Liver (tissue), 9 donors: ENCODE data around the gene SLC66A1. TPM values are rescaled to one million over a fixed set of nuclear protein-coding genes. Genes with fewer than 3 reads are reported as not detected.

Experiments used
- DNase-seq: peaks from one replicate; pipeline ENCODE4 v3.0.0-alpha.2; 2017; ENCODE audit warnings: low spot score
- H3K27ac ChIP-seq, 2 donors: one replicate each; pipeline ENCODE4 v1.7.0; 2013; ENCODE audit warnings: inconsistent platforms in 2 of 2, low read length in 2 of 2, control low read depth in 1 of 2, low read depth in 1 of 2, mild to moderate bottlenecking in 1 of 2
- H3K27me3 ChIP-seq, 4 donors: one replicate each; pipeline versions ENCODE4 v1.6.1 to v1.7.0; 2013; ENCODE audit warnings: low read length in 3 of 4, inconsistent platforms in 1 of 4, mild to moderate bottlenecking in 1 of 4, moderate library complexity in 1 of 4; ENCODE audit not compliant: control insufficient read depth in 4 of 4, insufficient read depth in 4 of 4
- H3K36me3 ChIP-seq, 4 donors: one replicate each; pipeline versions ENCODE4 v1.6.1 to v1.7.0; 2013; ENCODE audit warnings: low read length in 3 of 4, mild to moderate bottlenecking in 3 of 4, low read depth in 1 of 4, moderate library complexity in 1 of 4; ENCODE audit not compliant: control insufficient read depth in 4 of 4, insufficient read depth in 3 of 4
- H3K4me1 ChIP-seq, 4 donors: one replicate each; pipeline versions ENCODE4 v1.6.1 to v1.7.0; 2013; ENCODE audit warnings: low read length in 3 of 4, mild to moderate bottlenecking in 3 of 4, moderate library complexity in 1 of 4; ENCODE audit not compliant: control insufficient read depth in 4 of 4, insufficient read depth in 4 of 4
- H3K4me3 ChIP-seq, 3 donors: one replicate each; pipeline versions ENCODE4 v1.6.1 to v1.7.0; 2013; ENCODE audit warnings: low read length in 3 of 3, control low read depth in 1 of 3, low read depth in 1 of 3, mild to moderate bottlenecking in 1 of 3
- H3K9ac ChIP-seq, 2 donors: one replicate each; pipeline ENCODE4 v1.7.0; 2013; ENCODE audit warnings: low read length in 2 of 2, mild to moderate bottlenecking in 2 of 2, moderate library complexity in 2 of 2, control low read depth in 1 of 2, low read depth in 1 of 2
- H3K9me3 ChIP-seq, 4 donors: one replicate each; pipeline versions ENCODE4 v1.6.1 to v1.7.0; 2013; ENCODE audit warnings: low read length in 3 of 4; ENCODE audit not compliant: control insufficient read depth in 4 of 4
- CTCF ChIP-seq: fragments of 150-350 bp; IDR thresholded peaks from 2 replicates; pipeline ENCODE4 v1.5.1; 2017; ENCODE audit warnings: improper control_type of control experiment, low read depth, low read length; ENCODE audit not compliant: missing input control
- EGR1 ChIP-seq, 2 donors: IDR thresholded peaks; 2 replicates each; pipeline ENCODE4 v1.6.1; 2016 to 2018; ENCODE audit warnings: antibody characterized with exemption in 2 of 2, low read depth in 2 of 2
- FOXA1 ChIP-seq: IDR thresholded peaks from 2 replicates; pipeline ENCODE4 v1.6.1; 2016; ENCODE audit warnings: antibody characterized with exemption
- FOXA2 ChIP-seq: IDR thresholded peaks from 2 replicates; pipeline ENCODE4 v1.6.1; 2016; ENCODE audit warnings: antibody characterized with exemption
- GABPA ChIP-seq, 2 donors: IDR thresholded peaks in 1 of 2; conservative IDR thresholded peaks in 1 of 2; 2 replicates each; pipeline ENCODE4 v1.6.1; 2016; ENCODE audit warnings: antibody characterized with exemption in 2 of 2, mild to moderate bottlenecking in 1 of 2, moderate library complexity in 1 of 2
- HNF4A ChIP-seq, 2 donors: conservative IDR thresholded peaks; 2 replicates each; pipeline ENCODE4 v1.6.1; 2016; ENCODE audit warnings: antibody characterized with exemption in 2 of 2, mild to moderate bottlenecking in 2 of 2
- HNF4G ChIP-seq: IDR thresholded peaks from 2 replicates; pipeline ENCODE4 v1.6.1; 2016; ENCODE audit warnings: antibody characterized with exemption
- NR2F2 ChIP-seq: IDR thresholded peaks from 2 replicates; pipeline ENCODE4 v1.6.1; 2016; ENCODE audit warnings: antibody characterized with exemption
- RAD21 ChIP-seq, 2 donors: IDR thresholded peaks; 2 replicates each; pipeline ENCODE4 v1.6.1; 2016; ENCODE audit warnings: antibody characterized with exemption in 2 of 2, mild to moderate bottlenecking in 2 of 2
- RXRA ChIP-seq, 2 donors: IDR thresholded peaks; 2 replicates each; pipeline ENCODE4 v1.6.1; 2017 to 2018; ENCODE audit warnings: antibody characterized with exemption in 2 of 2, mild to moderate bottlenecking in 1 of 2
- SP1 ChIP-seq: IDR thresholded peaks from 2 replicates; pipeline ENCODE4 v1.6.1; 2018; ENCODE audit warnings: antibody characterized with exemption, mild to moderate bottlenecking
- TAF1 ChIP-seq: conservative IDR thresholded peaks from 2 replicates; pipeline ENCODE4 v1.6.1; 2016; ENCODE audit warnings: antibody characterized with exemption, mild to moderate bottlenecking
- YY1 ChIP-seq: IDR thresholded peaks from 2 replicates; pipeline ENCODE4 v1.6.1; 2016; ENCODE audit warnings: antibody characterized with exemption, mild to moderate bottlenecking
- WGBS: extraction: QIAGEN DNeasy Blood & Tissue Kit; methylation state at CpG from one replicate; pipeline ENCODE4 v1.1.7; 2013; 5-methylcytosine and 5-hydroxymethylcytosine counted together
- polyA plus RNA-seq, 2 donors: library from polyadenylated mRNA; stranded (reverse) in 1 of 2; unstranded in 1 of 2; fragments of 200-250 nt in 1 of 2; fragments of >200 nt in 1 of 2; fragmentation: Nextera tagmentation in 1 of 2; extraction: Ambion mirVana in 1 of 2; gene quantifications; one replicate each; pipeline versions ENCODE4 v1.2.1 to v1.2.3, GENCODE V29; 2013 to 2015
- total RNA-seq, 2 donors: library from RNA; depleted of rRNA; stranded (reverse); fragments of >200 nt; gene quantifications; one replicate each; pipeline ENCODE4 v1.2.3, GENCODE V29; 2014
- TF ChIP-seq, protein P1 (sequence below): IDR thresholded peaks from 2 replicates; pipeline ENCODE4 v1.6.1; 2016; ENCODE audit warnings: antibody characterized with exemption
- TF ChIP-seq, protein P2 (sequence below): IDR thresholded peaks from 2 replicates; pipeline ENCODE4 v1.6.1; 2016; ENCODE audit warnings: antibody characterized with exemption, mild to moderate bottlenecking
- TF ChIP-seq, protein P3 (sequence below): IDR thresholded peaks from 2 replicates; pipeline ENCODE4 v1.6.1; 2016; ENCODE audit warnings: antibody characterized with exemption
- TF ChIP-seq, protein P4 (sequence below): IDR thresholded peaks from 2 replicates; pipeline ENCODE4 v1.6.1; 2016; ENCODE audit warnings: antibody characterized with exemption
- donor health status: healthy.
- donor health status: healthy.
- donor health status: healthy.
- donor health status: healthy.
- donor health status: healthy.

Gene SLC66A1
- total and polyA plus RNA-seq, 4 donors, result 6.8 to 16.0 (median 14.0) TPM

GRCh38 chr1:19369396-19370090 lies 57.4 kb downstream of the SLC66A1 start:
- Histone ChIP-seq H3K9ac (no peak overlapping the region), H3K9me3 (no peaks in the 10 kb centered on the region), H3K36me3 (peaks cover 0 to 18% (median 3%) of the 10 kb centered on the region in 4 donors), H3K27ac (no peak overlapping the region), H3K4me3 (no peak overlapping the region), H3K4me1 (peaks cover 0 to 11% (median 5%) of the 10 kb centered on the region in 4 donors), H3K27me3 (no peaks in the 10 kb centered on the region)
- 92% methylated on average over 16 of the region's 16 CpGs for WGBS
- DNase-seq, result no peak
- TF ChIP-seq HNF4A (conservative IDR thresholded peaks at IDR 0.05), result no peak
- no peak for TF ChIP-seq RXRA (IDR thresholded peaks at IDR 0.05)
- TF ChIP-seq FOXA1, result no peak
- TF ChIP-seq YY1, result no peak
- TF ChIP-seq FOXA2, result no peak
- TF ChIP-seq, protein P1, sequence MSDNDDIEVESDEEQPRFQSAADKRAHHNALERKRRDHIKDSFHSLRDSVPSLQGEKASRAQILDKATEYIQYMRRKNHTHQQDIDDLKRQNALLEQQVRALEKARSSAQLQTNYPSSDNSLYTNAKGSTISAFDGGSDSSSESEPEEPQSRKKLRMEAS, result no peak
- TF ChIP-seq TAF1, result no peak
- TF ChIP-seq RAD21 (IDR thresholded peaks at IDR 0.05), result no peak
- TF ChIP-seq EGR1 (IDR thresholded peaks at IDR 0.05; ENCODE audit: low read depth in 2 of 2), result no peak
- TF ChIP-seq, protein P2, sequence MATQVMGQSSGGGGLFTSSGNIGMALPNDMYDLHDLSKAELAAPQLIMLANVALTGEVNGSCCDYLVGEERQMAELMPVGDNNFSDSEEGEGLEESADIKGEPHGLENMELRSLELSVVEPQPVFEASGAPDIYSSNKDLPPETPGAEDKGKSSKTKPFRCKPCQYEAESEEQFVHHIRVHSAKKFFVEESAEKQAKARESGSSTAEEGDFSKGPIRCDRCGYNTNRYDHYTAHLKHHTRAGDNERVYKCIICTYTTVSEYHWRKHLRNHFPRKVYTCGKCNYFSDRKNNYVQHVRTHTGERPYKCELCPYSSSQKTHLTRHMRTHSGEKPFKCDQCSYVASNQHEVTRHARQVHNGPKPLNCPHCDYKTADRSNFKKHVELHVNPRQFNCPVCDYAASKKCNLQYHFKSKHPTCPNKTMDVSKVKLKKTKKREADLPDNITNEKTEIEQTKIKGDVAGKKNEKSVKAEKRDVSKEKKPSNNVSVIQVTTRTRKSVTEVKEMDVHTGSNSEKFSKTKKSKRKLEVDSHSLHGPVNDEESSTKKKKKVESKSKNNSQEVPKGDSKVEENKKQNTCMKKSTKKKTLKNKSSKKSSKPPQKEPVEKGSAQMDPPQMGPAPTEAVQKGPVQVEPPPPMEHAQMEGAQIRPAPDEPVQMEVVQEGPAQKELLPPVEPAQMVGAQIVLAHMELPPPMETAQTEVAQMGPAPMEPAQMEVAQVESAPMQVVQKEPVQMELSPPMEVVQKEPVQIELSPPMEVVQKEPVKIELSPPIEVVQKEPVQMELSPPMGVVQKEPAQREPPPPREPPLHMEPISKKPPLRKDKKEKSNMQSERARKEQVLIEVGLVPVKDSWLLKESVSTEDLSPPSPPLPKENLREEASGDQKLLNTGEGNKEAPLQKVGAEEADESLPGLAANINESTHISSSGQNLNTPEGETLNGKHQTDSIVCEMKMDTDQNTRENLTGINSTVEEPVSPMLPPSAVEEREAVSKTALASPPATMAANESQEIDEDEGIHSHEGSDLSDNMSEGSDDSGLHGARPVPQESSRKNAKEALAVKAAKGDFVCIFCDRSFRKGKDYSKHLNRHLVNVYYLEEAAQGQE, result no peak
- TF ChIP-seq, protein P3, sequence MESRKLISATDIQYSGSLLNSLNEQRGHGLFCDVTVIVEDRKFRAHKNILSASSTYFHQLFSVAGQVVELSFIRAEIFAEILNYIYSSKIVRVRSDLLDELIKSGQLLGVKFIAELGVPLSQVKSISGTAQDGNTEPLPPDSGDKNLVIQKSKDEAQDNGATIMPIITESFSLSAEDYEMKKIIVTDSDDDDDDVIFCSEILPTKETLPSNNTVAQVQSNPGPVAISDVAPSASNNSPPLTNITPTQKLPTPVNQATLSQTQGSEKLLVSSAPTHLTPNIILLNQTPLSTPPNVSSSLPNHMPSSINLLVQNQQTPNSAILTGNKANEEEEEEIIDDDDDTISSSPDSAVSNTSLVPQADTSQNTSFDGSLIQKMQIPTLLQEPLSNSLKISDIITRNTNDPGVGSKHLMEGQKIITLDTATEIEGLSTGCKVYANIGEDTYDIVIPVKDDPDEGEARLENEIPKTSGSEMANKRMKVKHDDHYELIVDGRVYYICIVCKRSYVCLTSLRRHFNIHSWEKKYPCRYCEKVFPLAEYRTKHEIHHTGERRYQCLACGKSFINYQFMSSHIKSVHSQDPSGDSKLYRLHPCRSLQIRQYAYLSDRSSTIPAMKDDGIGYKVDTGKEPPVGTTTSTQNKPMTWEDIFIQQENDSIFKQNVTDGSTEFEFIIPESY, result no peak
- TF ChIP-seq SP1, result no peak
- no peak for TF ChIP-seq GABPA (IDR thresholded peaks at IDR 0.05 in 1 of 2, conservative IDR thresholded peaks at IDR 0.05 in 1 of 2)
- TF ChIP-seq HNF4G, result no peak
- TF ChIP-seq CTCF, result no peak
- no peak for TF ChIP-seq NR2F2
- TF ChIP-seq, protein P4, sequence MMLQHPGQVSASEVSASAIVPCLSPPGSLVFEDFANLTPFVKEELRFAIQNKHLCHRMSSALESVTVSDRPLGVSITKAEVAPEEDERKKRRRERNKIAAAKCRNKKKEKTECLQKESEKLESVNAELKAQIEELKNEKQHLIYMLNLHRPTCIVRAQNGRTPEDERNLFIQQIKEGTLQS, result no peak
